Naive thymus-derived CD4-positive, alpha-beta T cell (primary cell): ENCODE measurements around the gene SLIT1. TPM values are rescaled to one million over a fixed set of nuclear protein-coding genes. Genes with fewer than 3 reads are reported as not detected.

ENCODE experiments used
- ATAC-seq: fragments of 150-1000 bp; cut with Tn5 transposase; 2 replicates; pipeline ENCODE4 v1.10.0; 2021; ENCODE audit warnings: mild to moderate bottlenecking, moderate library complexity
- CTCF ChIA-PET: fragments of 350-600 bp; sonication (Branson Sonifier 250); formaldehyde crosslinking; loops from one replicate; lab custom pipeline; 2021; ENCODE audit warnings: antibody characterized with exemption; lab: Charles Lee
- POLR2A ChIA-PET: fragments of 350-600 bp; sonication (Branson Sonifier 250); formaldehyde crosslinking; loops from one replicate; lab custom pipeline; 2021; ENCODE audit warnings: antibody characterized with exemption, inconsistent platforms; lab: Charles Lee
- DNase-seq, 9 donors: peaks; one replicate each; pipeline versions ENCODE4 v3.0.0 to v3.0.0-alpha.2; 2020 to 2022; ENCODE audit warnings: mixed read lengths in 1 of 9
- H3K27ac ChIP-seq: one replicate; pipeline ENCODE4 v1.7.0; 2013; ENCODE audit warnings: mild to moderate bottlenecking, low read depth, low read length, moderate library complexity
- H3K27me3 ChIP-seq, 2 donors: one replicate each; pipeline ENCODE4 v1.7.0; 2013; ENCODE audit warnings: low read length in 2 of 2, mild to moderate bottlenecking in 2 of 2, moderate library complexity in 2 of 2; ENCODE audit not compliant: control insufficient read depth in 2 of 2, insufficient read depth in 2 of 2
- H3K36me3 ChIP-seq, 3 experiments: 1 replicate in 2 of 3; 2 replicates in 1 of 3; pipeline ENCODE4 v1.7.0; 2013; ENCODE audit warnings: low read length in 3 of 3, mild to moderate bottlenecking in 3 of 3, moderate library complexity in 1 of 3; ENCODE audit not compliant: insufficient read depth in 3 of 3, control insufficient read depth in 2 of 3
- H3K4me1 ChIP-seq, 2 donors: one replicate each; pipeline ENCODE4 v1.7.0; 2013; ENCODE audit warnings: low read length in 2 of 2, mild to moderate bottlenecking in 2 of 2, moderate library complexity in 1 of 2; ENCODE audit not compliant: control insufficient read depth in 2 of 2, insufficient read depth in 2 of 2
- H3K4me3 ChIP-seq: 2 replicates; pipeline ENCODE4 v1.7.0; 2013; ENCODE audit warnings: mild to moderate bottlenecking, low read length
- H3K9me3 ChIP-seq, 3 experiments: 1 replicate in 2 of 3; 2 replicates in 1 of 3; pipeline ENCODE4 v1.7.0; 2013; ENCODE audit warnings: low read length in 3 of 3; ENCODE audit not compliant: control insufficient read depth in 2 of 3
- H3K27ac Mint-ChIP-seq, 9 donors: one replicate each; pipeline ENCODE4 v1.8.0; 2020 to 2022; ENCODE audit warnings: mixed read lengths in 9 of 9, mild to moderate bottlenecking in 8 of 9, moderate library complexity in 5 of 9, inconsistent platforms in 2 of 9
- H3K27me3 Mint-ChIP-seq, 5 donors: one replicate each; pipeline ENCODE4 v1.8.0; 2021 to 2022; ENCODE audit warnings: mixed read lengths in 5 of 5, mild to moderate bottlenecking in 1 of 5
- H3K36me3 Mint-ChIP-seq, 5 donors: one replicate each; pipeline ENCODE4 v1.8.0; 2020 to 2022; ENCODE audit warnings: mixed read lengths in 5 of 5, mild to moderate bottlenecking in 3 of 5, inconsistent platforms in 1 of 5
- H3K4me1 Mint-ChIP-seq, 7 donors: one replicate each; pipeline ENCODE4 v1.8.0; 2020 to 2022; ENCODE audit warnings: mixed read lengths in 7 of 7, mild to moderate bottlenecking in 3 of 7, inconsistent platforms in 1 of 7
- H3K4me3 Mint-ChIP-seq, 10 donors: one replicate each; pipeline ENCODE4 v1.8.0; 2020 to 2022; ENCODE audit warnings: mild to moderate bottlenecking in 10 of 10, mixed read lengths in 10 of 10, moderate library complexity in 6 of 10, inconsistent platforms in 2 of 10
- H3K9me3 Mint-ChIP-seq, 11 donors: one replicate each; pipeline ENCODE4 v1.8.0; 2020 to 2022; ENCODE audit warnings: mixed read lengths in 11 of 11, mild to moderate bottlenecking in 4 of 11, inconsistent platforms in 1 of 11, moderate library complexity in 1 of 11
- intact Hi-C, 2 donors: fragments of 100-400 bp; cut with micrococcal nuclease; formaldehyde crosslinking; loops; one replicate each; pipeline ENCODE4 v1.15.1; 2023
- polyA plus RNA-seq, 2 donors: library from polyadenylated mRNA; unstranded; fragments of 300-500 nt; fragmentation: Illumina TruSeq; gene quantifications; one replicate each; pipeline ENCODE4 v1.2.3, GENCODE V29; 2021
- total RNA-seq, 6 experiments: library from RNA in 5 of 6; stranded (reverse) in 5 of 6; gene quantifications; 1 replicate in 5 of 6; 2 replicates in 1 of 6; pipeline ENCODE4 v1.2.3 and lab custom pipeline; 2021 to 2026

The SLIT1 gene
- total and polyA plus RNA-seq, 7 experiments from 2014 or later, result 0.19 to 0.88 (median 0.44) TPM; not detected in 2

- Mint-ChIP-seq H3K27me3 (peaks cover 0 to 7% (median 5%) of the 10 kb centered on the region in 5 donors), H3K4me3 (no peak overlapping the region), H3K9me3 (peaks cover 4 to 35% (median 18%) of the 10 kb centered on the region in 11 donors), H3K27ac (no peak overlapping the region), H3K4me1 (no peaks in the 10 kb centered on the region), H3K36me3 (peaks cover 4 to 16% (median 7%) of the 10 kb centered on the region in 5 donors)
- DNase-seq (no peak), ATAC-seq (no peak)
- Histone ChIP-seq H3K4me3 (no peak overlapping the region), H3K4me1 (no peaks in the 10 kb centered on the region), H3K36me3 (no peaks in the 10 kb centered on the region), H3K9me3 (peaks cover 0 to 18% (median 0%) of the 10 kb centered on the region in 3 experiments), H3K27me3 (no peaks in the 10 kb centered on the region), H3K27ac (no peak overlapping the region)
- intact Hi-C loops, result no loop called here
- ChIA-PET POLR2A (no interaction called here), CTCF (no interaction called here)
Observed at GRCh38 chr10:97004591-97004990, 181.2 kb downstream of the SLIT1 start.

DNA sequence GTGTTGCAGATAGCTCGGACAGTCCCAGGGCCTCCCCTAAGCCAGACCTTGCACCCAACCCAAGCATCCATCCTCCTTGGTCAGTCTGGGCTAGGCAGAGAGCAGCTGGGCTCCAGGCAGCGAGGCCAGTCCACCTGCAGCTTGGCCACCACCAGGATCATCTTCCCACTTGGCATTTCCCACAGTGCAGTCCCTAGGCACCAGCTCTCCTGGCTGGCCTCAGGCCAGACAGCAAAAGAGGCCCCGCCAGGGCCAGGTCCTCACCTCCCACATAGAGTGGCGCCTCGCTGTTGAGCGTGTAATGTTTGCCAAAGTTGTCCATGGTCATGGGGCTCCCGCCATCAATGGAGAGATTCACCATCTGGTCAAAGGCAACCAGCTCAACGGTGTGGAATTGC, 182.0 kb downstream of the SLIT1 start:
- Mint-ChIP-seq H3K36me3 (peaks cover 4 to 16% (median 7%) of the 10 kb centered on the region in 5 donors), H3K9me3 (peaks cover 4 to 29% (median 18%) of the 10 kb centered on the region in 11 donors), H3K27ac (no peak overlapping the region), H3K4me3 (no peak overlapping the region), H3K4me1 (no peaks in the 10 kb centered on the region), H3K27me3 (peaks cover 0 to 7% (median 5%) of the 10 kb centered on the region in 5 donors)
- H3K4me3 ChIP-seq, result no peak overlapping the region
- POLR2A ChIA-PET, result no interaction called here
- H3K27ac ChIP-seq, result no peak overlapping the region
- CTCF ChIA-PET, result no interaction called here
- ATAC-seq, result no peak
- peaks cover 0 to 18% (median 0%) of the 10 kb centered on the region in 3 experiments for H3K9me3 ChIP-seq
- DNase-seq, result no peak
- no peaks in the 10 kb centered on the region for H3K36me3 ChIP-seq
- intact Hi-C loops, result no loop called here
- H3K4me1 ChIP-seq, result no peaks in the 10 kb centered on the region
- no peaks in the 10 kb centered on the region for H3K27me3 ChIP-seq

DNA sequence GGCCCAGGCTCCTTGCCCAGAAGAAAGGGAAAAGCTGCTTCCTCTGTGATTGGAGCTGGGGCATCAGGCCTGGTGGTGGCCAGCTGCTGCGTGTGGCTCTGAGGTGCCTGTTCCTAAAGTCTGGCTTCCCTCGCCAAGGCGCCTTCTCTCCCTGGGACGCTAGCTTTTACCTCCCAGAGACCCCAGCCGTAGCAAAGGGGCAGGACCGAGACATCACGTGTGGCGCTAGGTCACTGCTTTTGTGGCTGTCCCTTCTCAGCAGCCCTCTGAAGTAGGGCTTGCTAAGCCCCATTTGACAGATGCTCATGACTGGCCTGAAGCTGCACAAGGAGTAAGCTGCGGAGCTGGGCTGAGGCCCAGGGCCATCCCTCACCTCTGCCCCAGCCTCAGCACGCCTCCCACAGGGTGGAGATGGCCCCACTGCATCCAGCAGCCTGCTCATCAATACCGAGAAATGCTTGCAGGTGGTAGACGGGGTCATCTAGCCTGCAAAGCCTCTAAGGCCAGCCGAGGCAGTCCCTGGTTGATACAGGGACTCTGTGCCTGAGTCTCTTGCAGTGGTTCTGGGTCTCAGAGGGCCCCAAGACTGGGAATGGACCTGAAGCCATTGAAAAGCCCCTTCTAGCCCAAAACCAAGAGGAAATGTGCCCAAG, 182.5 kb downstream of the SLIT1 start:
- Mint-ChIP-seq H3K27me3 (peaks cover 0 to 7% (median 5%) of the 10 kb centered on the region in 5 donors), H3K36me3 (peaks cover 4 to 16% (median 7%) of the 10 kb centered on the region in 5 donors), H3K9me3 (peaks cover 4 to 29% (median 18%) of the 10 kb centered on the region in 11 donors), H3K4me1 (no peaks in the 10 kb centered on the region), H3K4me3 (no peak overlapping the region), H3K27ac (no peak overlapping the region)
- no peaks in the 10 kb centered on the region for H3K27me3 ChIP-seq
- intact Hi-C loops, result no loop called here
- ChIA-PET POLR2A (no interaction called here), CTCF (no interaction called here)
- H3K27ac ChIP-seq, result no peak overlapping the region
- H3K36me3 ChIP-seq, result no peaks in the 10 kb centered on the region
- no peaks in the 10 kb centered on the region for H3K4me1 ChIP-seq
- H3K4me3 ChIP-seq, result no peak overlapping the region
- ATAC-seq, result no peak
- DNase-seq, result peak in 1 of 9 donors; percentile 4
- H3K9me3 ChIP-seq, result peaks cover 0 to 18% (median 0%) of the 10 kb centered on the region in 3 experiments

DNA sequence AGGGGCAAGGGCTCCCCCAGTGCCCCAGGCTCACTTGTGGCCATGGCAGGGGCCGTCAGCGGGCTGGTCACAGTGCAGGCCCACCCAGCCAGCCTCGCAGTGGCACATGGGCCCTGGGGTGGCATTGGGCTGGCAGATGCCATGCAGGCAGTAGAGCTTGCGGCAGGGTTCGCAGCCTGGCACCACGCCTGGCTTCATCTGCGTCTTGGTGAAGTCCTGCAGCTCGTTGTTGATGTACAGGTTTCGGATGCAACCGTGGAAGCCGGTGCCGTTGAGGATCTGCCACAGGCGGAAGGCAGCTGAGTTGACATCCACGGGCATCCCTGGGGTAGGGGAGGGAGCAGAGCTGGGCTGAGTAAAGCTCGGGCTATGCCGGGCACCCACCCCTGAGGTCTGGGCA, 183.1 kb downstream of the SLIT1 start:
- H3K36me3 Mint-ChIP-seq, result peaks cover 4 to 16% (median 4%) of the 10 kb centered on the region in 5 donors
- H3K27me3 ChIP-seq, result no peaks in the 10 kb centered on the region
- no peak overlapping the region for H3K27ac ChIP-seq
- H3K4me3 ChIP-seq, result no peak overlapping the region
- no peak overlapping the region for H3K4me3 Mint-ChIP-seq
- H3K36me3 ChIP-seq, result no peaks in the 10 kb centered on the region
- DNase-seq (no peak), ATAC-seq (no peak)
- H3K4me1 Mint-ChIP-seq, result no peaks in the 10 kb centered on the region
- intact Hi-C loops, result no loop called here
- H3K9me3 Mint-ChIP-seq, result peaks cover 4 to 25% (median 15%) of the 10 kb centered on the region in 11 donors
- CTCF ChIA-PET, result no interaction called here
- H3K27me3 Mint-ChIP-seq, result peaks cover 0 to 6% (median 5%) of the 10 kb centered on the region in 5 donors
- no peak overlapping the region for H3K27ac Mint-ChIP-seq
- H3K4me1 ChIP-seq, result no peaks in the 10 kb centered on the region
- POLR2A ChIA-PET, result no interaction called here
- H3K9me3 ChIP-seq, result peaks cover 0 to 14% (median 0%) of the 10 kb centered on the region in 3 experiments

DNA sequence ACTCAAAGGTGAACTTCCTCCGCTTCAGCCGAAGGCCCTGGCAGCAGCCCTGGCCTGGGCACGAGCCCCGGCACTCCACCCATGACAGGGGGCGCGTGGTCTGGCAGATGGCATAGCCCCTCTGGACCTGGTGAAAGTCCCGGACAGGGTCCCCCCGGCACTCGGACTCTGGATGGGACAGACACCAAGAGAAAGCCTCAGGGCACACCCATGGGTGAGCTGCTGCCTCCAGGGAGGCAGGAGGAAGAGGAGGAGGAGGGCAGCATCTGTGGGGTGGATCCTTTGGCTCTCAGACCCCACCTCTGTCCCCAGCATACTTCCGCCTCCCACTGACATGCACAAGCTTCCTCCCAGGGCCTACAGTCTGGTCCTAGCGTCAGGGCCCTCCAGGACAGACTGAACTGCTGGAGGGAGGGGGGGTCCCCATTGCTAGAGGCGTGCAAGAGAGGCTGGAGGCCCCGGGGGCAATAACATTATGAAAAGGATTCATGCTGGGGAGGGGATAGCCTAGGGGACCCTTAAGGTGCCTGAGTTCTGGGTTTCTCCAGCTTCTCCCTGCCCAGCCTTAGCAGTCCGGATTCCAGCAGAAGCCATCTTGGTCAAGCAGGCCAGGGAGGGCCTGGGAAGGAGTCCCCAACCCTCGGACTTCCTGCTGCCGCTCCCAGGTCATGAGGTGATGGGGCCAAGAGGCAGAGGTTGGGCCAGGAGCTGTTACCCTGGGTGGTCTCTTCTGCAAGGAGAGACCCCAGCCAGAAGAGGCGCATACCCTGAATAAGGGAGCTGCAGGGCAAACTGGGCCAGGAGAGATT, 184.4 kb downstream of the SLIT1 start:
- ATAC-seq (no peak), DNase-seq (peak in 1 of 9 donors; percentile 6)
- Histone ChIP-seq H3K27ac (no peak overlapping the region), H3K9me3 (peaks cover 0 to 3% (median 0%) of the 10 kb centered on the region in 3 experiments), H3K4me3 (no peak overlapping the region), H3K4me1 (no peaks in the 10 kb centered on the region), H3K27me3 (no peaks in the 10 kb centered on the region), H3K36me3 (no peaks in the 10 kb centered on the region)
- H3K27ac Mint-ChIP-seq, result no peak overlapping the region
- POLR2A ChIA-PET, result no interaction called here
- H3K9me3 Mint-ChIP-seq, result peaks cover 0 to 12% (median 4%) of the 10 kb centered on the region in 11 donors
- H3K27me3 Mint-ChIP-seq, result peaks cover 0 to 6% (median 4%) of the 10 kb centered on the region in 5 donors
- intact Hi-C loops, result no loop called here
- H3K36me3 Mint-ChIP-seq, result peaks cover 2 to 7% (median 4%) of the 10 kb centered on the region in 5 donors
- H3K4me3 Mint-ChIP-seq, result no peak overlapping the region
- CTCF ChIA-PET, result no interaction called here
- H3K4me1 Mint-ChIP-seq, result no peaks in the 10 kb centered on the region

DNA sequence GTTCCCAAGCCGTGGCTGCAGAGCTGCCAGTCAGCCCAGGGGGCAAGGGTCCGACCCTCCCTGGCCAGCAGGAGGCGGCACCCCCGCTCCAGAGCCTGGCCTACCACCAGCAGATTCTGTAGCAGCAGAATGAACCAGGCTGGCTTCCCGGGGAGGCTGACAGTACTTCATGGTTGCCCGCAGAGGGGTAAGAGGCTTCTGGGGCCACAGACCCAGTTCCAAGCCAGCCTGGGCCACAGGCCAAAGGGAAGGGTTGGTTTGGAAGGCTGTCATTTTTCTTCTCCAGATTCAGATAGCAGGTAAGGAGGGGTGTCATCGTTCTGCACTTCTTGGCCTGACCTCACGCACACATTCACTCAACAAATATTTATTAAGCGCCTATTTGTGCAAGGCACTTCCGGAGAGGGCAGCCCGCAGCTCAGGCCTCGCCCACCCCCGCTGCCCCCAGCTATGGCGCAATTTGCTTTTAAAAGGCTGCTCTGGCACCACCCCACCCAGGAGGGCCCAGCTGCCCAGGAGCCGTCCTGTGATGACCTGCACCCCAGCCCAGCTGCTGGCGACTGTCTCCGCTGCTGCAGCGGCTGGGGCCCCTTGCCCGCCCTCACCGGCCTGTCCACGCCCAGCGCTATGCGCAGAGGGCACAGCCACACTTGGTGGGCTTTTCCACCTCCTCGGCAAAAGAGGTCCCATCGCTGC, 185.1 kb downstream of the SLIT1 start:
- Mint-ChIP-seq H3K4me1 (no peaks in the 10 kb centered on the region), H3K4me3 (no peak overlapping the region), H3K36me3 (peaks cover 2 to 3% (median 3%) of the 10 kb centered on the region in 5 donors), H3K27me3 (peaks cover 0 to 4% (median 3%) of the 10 kb centered on the region in 5 donors), H3K9me3 (peaks cover 0 to 4% (median 3%) of the 10 kb centered on the region in 11 donors), H3K27ac (no peak overlapping the region)
- POLR2A ChIA-PET, result no interaction called here
- no peaks in the 10 kb centered on the region for H3K9me3 ChIP-seq
- no peaks in the 10 kb centered on the region for H3K27me3 ChIP-seq
- no peaks in the 10 kb centered on the region for H3K36me3 ChIP-seq
- CTCF ChIA-PET, result no interaction called here
- H3K4me3 ChIP-seq, result no peak overlapping the region
- ATAC-seq (no peak), DNase-seq (peak in 1 of 9 donors; percentile 3)
- H3K27ac ChIP-seq, result no peak overlapping the region
- intact Hi-C loops, result no loop called here
- no peaks in the 10 kb centered on the region for H3K4me1 ChIP-seq
